ENCODE results near the gene GALNTL6. TPM values are rescaled to one million over a fixed set of nuclear protein-coding genes. Genes with fewer than 3 reads are reported as not detected.
A peak's percentile ranks its signal among the peaks of the same experiment; 100 is the strongest.

The GALNTL6 gene
- total and polyA plus RNA-seq, 9 of the 15 experiments (the other 6 are each of a cell fraction or from before 2014, with no cell fraction given) = 0.18 to 0.50 (median 0.29) TPM

DNA sequence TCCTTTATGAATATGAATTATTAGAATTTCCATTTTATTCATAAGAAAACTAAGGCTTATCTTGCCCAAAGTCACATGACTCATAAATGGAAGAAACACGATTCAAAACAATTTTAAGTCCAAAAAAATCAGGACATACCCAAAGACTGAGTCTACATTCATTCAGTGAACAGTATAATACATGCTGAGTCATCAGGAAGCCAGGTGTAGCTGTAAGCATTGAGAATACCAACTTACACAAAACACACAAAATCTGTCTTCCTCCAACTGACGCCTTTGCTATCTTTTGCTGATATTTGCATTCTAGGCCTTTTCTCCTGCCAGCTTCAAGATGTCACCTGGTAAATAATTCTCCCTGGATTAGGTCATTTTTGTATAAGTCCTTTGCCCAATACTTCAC lies 835.3 kb downstream of the GALNTL6 start:
- Histone ChIP-seq H3K79me2 (ENCODE audit: control insufficient read depth, insufficient read depth, low read length) (no peaks in the 10 kb centered on the region), H3K36me3 (ENCODE audit: control insufficient read depth, insufficient read depth, low read length) (no peaks in the 10 kb centered on the region), H3K9me3 (replicated peaks; ENCODE audit: control insufficient read depth, insufficient read depth, low read depth, low read length) (no peaks in the 10 kb centered on the region), H3K27me3 (ENCODE audit: control insufficient read depth in 2 of 2, insufficient read depth in 2 of 2, low read length in 2 of 2) (no peaks in the 10 kb centered on the region), H3K27ac (ENCODE audit: extremely low read depth, low read depth, low read length) (no peak overlapping the region), H3K9ac (ENCODE audit: insufficient read depth in 1 of 2, low read depth in 2 of 2, low read length in 2 of 2) (no peak overlapping the region), H3K9me1 (ENCODE audit: control insufficient read depth, insufficient read depth, low read length) (no peaks in the 10 kb centered on the region), H3K4me3 (no peak overlapping the region), H2AFZ (ENCODE audit: low read depth, low read length) (no peak overlapping the region), H4K20me1 (replicated peaks; ENCODE audit: control insufficient read depth, insufficient read depth, low read length) (no peaks in the 10 kb centered on the region), H3K4me2 (ENCODE audit: insufficient read depth, low read length) (no peak overlapping the region), H3K4me1 (replicated peaks in 1 of 2; ENCODE audit: control insufficient read depth in 2 of 2, insufficient read depth in 2 of 2, low read length in 2 of 2) (no peaks in the 10 kb centered on the region)
- intact Hi-C loops (cut with micrococcal nuclease) = no loop called here
- no peak for FAIRE-seq
- no peak for DNase-seq (ENCODE audit: extremely low read depth in 1 of 4, low spot score in 3 of 4)
- POLR2A ChIA-PET = no interaction called here
- no TSS peak for BruUV-seq (replicated peaks)
- 5% methylated on average over 2 of the region's 2 CpGs for WGBS (ENCODE audit: insufficient coverage, low coverage, missing lambda C conversion rate)
- CTCF ChIA-PET (ENCODE audit: low intra/inter-chr PET ratio) = no interaction called here
- in situ Hi-C loops (cut with MboI) = no loop called here
- no peak for ATAC-seq
- TF ChIP-seq MAFK (IDR thresholded peaks at IDR 0.05; ENCODE audit: low read length) (0 out of 2 replicates have a peak, but pooled peaks have one; percentile 24), ZNF316 (IDR thresholded peaks at IDR 0.05) (peak; percentile 36; the same call in 1 of the 2 replicates), ZNF217 (CRISPR knock-in tag; IDR thresholded peaks at IDR 0.05) (no peak), CBX2 (IDR thresholded peaks at IDR 0.05; ENCODE audit: insufficient read depth, low read length, poor library complexity, severe bottlenecking) (no peak), MAFF (IDR thresholded peaks at IDR 0.05; ENCODE audit: low read length) (peak; percentile 46), C11orf30 (IDR thresholded peaks at IDR 0.05; ENCODE audit: low read depth) (peak; percentile 27), MAFG (tag; conservative IDR thresholded peaks at IDR 0.05) (peak; percentile 39; the same call in 1 of the 2 replicates)
- TF ChIP-seq, protein P1, sequence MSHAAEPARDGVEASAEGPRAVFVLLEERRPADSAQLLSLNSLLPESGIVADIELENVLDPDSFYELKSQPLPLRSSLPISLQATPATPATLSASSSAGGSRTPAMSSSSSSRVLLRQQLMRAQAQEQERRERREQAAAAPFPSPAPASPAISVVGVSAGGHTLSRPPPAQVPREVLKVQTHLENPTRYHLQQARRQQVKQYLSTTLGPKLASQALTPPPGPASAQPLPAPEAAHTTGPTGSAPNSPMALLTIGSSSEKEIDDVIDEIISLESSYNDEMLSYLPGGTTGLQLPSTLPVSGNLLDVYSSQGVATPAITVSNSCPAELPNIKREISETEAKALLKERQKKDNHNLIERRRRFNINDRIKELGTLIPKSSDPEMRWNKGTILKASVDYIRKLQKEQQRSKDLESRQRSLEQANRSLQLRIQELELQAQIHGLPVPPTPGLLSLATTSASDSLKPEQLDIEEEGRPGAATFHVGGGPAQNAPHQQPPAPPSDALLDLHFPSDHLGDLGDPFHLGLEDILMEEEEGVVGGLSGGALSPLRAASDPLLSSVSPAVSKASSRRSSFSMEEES (CRISPR knock-in tag; IDR thresholded peaks at IDR 0.05) = peak; percentile 41; the same call in 1 of the 2 replicates

All from K562 (cell line).